Measurements from ENCODE around the gene TSPAN33.

Gene TSPAN33, protein sequence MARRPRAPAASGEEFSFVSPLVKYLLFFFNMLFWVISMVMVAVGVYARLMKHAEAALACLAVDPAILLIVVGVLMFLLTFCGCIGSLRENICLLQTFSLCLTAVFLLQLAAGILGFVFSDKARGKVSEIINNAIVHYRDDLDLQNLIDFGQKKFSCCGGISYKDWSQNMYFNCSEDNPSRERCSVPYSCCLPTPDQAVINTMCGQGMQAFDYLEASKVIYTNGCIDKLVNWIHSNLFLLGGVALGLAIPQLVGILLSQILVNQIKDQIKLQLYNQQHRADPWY

GRCh38 chr7:129144095-129144833, at the start of gene TSPAN33:
TSPAN33 (plus strand) TSS chr7:129144707; CDS start chr7:129144981, 274 bp downstream.
- DNase-seq: peak; percentile 42 to 56
- TF ChIP-seq GATA1 (IDR thresholded peaks at IDR 0.05; ENCODE audit: low read depth, low read length): no peak
- no peak for TF ChIP-seq POLR2A (IDR thresholded peaks at IDR 0.05; ENCODE audit: low read length)

GRCh38 chr7:129095258-129095657, 49.2 kb upstream of the TSPAN33 start:
- TF ChIP-seq GATA1 (IDR thresholded peaks at IDR 0.05; ENCODE audit: low read depth, low read length) (no peak), POLR2A (IDR thresholded peaks at IDR 0.05; ENCODE audit: low read length) (no peak)
- DNase-seq: no peak

- no peak for TF ChIP-seq GATA1 (IDR thresholded peaks at IDR 0.05; ENCODE audit: low read depth, low read length)
- TF ChIP-seq POLR2A (IDR thresholded peaks at IDR 0.05; ENCODE audit: low read length): no peak
- no peak for DNase-seq
Observed at GRCh38 chr7:129098409-129099084, 46.0 kb upstream of the TSPAN33 start.

- DNase-seq: no peak
- TF ChIP-seq GATA1 (IDR thresholded peaks at IDR 0.05; ENCODE audit: low read depth, low read length) (no peak), POLR2A (IDR thresholded peaks at IDR 0.05; ENCODE audit: low read length) (no peak)
Observed at GRCh38 chr7:129100827-129101166, 43.7 kb upstream of the TSPAN33 start.

GRCh38 chr7:129101746-129102145, 42.8 kb upstream of the TSPAN33 start:
- TF ChIP-seq POLR2A (IDR thresholded peaks at IDR 0.05; ENCODE audit: low read length) (no peak), GATA1 (IDR thresholded peaks at IDR 0.05; ENCODE audit: low read depth, low read length) (no peak)
- DNase-seq: no peak

DNA sequence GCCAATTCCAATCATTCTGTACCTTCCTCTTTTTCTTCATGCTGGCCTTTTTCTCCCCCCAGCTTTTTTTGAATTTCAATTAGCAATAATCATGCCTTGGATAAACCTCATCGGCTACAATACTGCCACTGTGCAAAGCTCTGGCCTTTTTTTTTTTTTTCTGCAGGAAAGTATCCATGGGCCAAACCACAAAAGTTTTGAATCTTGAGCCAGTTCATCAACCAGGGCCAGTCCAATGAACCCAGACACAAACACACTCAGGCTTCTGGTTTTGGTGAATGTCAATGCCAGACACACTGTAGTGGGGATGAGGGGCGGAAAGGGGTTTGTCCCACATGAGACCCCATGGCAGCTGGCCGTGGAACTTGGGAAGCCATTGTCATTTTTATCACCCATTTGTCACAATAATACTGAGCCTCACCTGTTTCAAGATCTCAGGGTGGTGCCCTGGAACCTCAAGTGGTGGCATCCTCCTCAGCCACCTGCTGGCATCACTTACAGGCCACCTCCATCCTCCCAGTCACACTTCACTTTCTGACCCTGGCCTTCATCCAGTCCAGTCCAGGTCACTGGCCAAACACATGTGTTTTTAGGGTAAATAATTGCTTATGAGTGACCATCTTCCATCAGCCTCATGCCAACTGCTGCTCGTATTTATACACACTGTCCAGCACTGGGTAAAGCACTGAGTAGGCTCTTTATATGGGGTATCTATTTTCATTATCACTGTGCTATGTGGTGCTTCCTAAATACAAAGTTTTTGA, 40.8 kb upstream of the TSPAN33 start:
- no peak for TF ChIP-seq POLR2A (IDR thresholded peaks at IDR 0.05; ENCODE audit: low read length)
- TF ChIP-seq GATA1 (IDR thresholded peaks at IDR 0.05; ENCODE audit: low read depth, low read length): no peak
- DNase-seq: no peak

DNA sequence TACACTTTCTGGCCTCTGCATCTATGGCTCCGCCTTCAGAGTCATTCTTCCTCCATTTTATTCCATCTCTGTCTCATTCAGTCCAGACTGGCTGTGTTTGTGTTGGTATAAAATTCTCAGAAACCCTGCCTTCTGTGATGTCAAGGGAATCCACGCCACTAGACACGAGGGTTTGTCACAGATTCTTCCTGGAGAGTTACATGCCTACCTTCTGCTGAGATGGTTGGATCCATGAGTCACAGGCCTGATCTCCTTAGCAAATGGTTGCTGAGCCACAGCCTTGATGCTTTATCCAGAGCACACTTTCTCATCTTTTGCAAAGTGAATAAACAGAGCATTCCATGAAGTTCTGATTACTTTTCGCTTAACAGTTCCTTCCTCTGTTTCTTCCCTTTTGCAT, 35.9 kb upstream of the TSPAN33 start:
- no peak for TF ChIP-seq POLR2A (IDR thresholded peaks at IDR 0.05; ENCODE audit: low read length)
- no peak for TF ChIP-seq GATA1 (IDR thresholded peaks at IDR 0.05; ENCODE audit: low read depth, low read length)

GRCh38 chr7:129110258-129110981, 34.1 kb upstream of the TSPAN33 start:
- DNase-seq: no peak
- no peak for TF ChIP-seq POLR2A (IDR thresholded peaks at IDR 0.05; ENCODE audit: low read length)
- no peak for TF ChIP-seq GATA1 (IDR thresholded peaks at IDR 0.05; ENCODE audit: low read depth, low read length)

More for the DNA sequence above, 35.9 kb upstream of the TSPAN33 start:
- no peak for DNase-seq

DNA sequence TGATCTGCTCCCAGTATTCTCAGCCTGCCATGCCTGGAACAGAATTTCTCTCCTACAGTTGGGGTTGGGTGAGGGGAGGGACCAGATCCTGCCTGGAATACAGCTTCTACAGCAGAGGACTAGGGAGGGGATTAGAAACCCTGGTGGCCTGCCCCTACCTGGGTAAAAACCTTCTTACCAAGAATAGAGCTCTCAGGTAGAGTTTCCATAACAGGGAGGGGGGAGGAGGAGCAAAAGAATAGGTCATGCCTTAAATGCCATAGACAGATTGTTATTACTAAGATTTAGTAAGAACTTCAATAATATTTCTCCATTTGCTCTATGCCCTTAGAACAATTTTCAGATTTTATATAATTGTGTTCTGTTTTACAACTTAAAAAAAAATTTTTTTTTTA, 33.5 kb upstream of the TSPAN33 start:
- TF ChIP-seq GATA1 (IDR thresholded peaks at IDR 0.05; ENCODE audit: low read depth, low read length) (no peak), POLR2A (IDR thresholded peaks at IDR 0.05; ENCODE audit: low read length) (no peak)

GRCh38 chr7:129115676-129116075, 28.8 kb upstream of the TSPAN33 start:
- TF ChIP-seq GATA1 (IDR thresholded peaks at IDR 0.05; ENCODE audit: low read depth, low read length): no peak
- TF ChIP-seq POLR2A (IDR thresholded peaks at IDR 0.05; ENCODE audit: low read length): no peak
- DNase-seq: no peak

More for the DNA sequence above, 33.5 kb upstream of the TSPAN33 start:
- no peak for DNase-seq

DNA sequence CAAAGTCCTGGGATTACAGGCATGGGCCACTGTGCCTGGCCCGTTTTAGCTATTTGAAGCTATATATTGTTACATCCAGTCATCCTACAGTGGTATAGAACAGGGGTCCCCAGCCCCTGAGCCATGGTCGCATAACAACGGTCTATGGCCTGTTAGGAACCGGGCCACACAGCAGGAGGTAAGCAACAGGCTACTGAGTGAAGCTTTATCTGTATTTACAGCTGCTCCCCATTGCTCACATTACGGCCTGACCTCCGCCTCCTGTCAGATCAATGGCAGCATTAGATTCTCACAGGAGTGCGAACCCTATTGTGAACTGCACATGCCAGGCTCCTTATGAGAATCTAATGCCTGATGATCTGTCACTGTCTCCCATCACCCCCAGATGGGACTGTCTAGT, 26.3 kb upstream of the TSPAN33 start:
- no peak for TF ChIP-seq GATA1 (IDR thresholded peaks at IDR 0.05; ENCODE audit: low read depth, low read length)
- no peak for DNase-seq

DNA sequence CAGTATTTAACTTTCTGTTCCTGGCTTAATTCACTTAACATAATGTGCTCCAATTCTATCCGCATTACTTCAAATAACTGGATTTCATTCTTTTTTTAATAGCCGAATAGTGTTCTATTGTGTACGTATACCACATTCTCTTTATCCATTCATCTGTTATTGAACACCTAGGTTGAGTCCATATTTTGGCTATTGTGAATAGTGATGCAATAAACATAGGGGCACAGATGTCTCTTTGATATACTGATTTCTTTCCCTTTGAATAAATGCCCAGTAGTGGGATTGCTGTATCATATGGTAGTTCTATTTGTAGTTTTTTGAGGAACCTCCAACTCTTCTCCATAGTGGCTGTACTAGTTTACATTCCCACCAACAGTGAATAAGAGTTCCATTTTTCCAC, 25.5 kb upstream of the TSPAN33 start:
- DNase-seq: no peak
- TF ChIP-seq GATA1 (IDR thresholded peaks at IDR 0.05; ENCODE audit: low read depth, low read length) (no peak), POLR2A (IDR thresholded peaks at IDR 0.05; ENCODE audit: low read length) (no peak)

- peak; percentile 7 to 45 for DNase-seq
Observed at GRCh38 chr7:129121501-129122077, 22.9 kb upstream of the TSPAN33 start.

Data from erythroblast (primary cell).